NT2/D1 (cell line): ENCODE measurements around the gene PRKAR1A.

ENCODE experiments used
- DNase-seq: peaks from one replicate; pipeline ENCODE4 v3.0.0-alpha.2; 2011; ENCODE audit warnings: low read depth, low spot score
- H3K27me3 ChIP-seq: 2 replicates; pipeline ENCODE4 v1.6.0; 2011; ENCODE audit warnings: mild to moderate bottlenecking; ENCODE audit not compliant: insufficient read length, insufficient read depth
- H3K36me3 ChIP-seq: 2 replicates; pipeline ENCODE4 v1.6.1; 2011; ENCODE audit warnings: mild to moderate bottlenecking, low read length, mixed read lengths; ENCODE audit not compliant: insufficient read depth, insufficient read length
- H3K4me1 ChIP-seq: 2 replicates; pipeline ENCODE4 v1.5.1; 2011; ENCODE audit not compliant: insufficient read depth, insufficient read length
- H3K4me3 ChIP-seq: 2 replicates; pipeline ENCODE4 v1.5.1; 2011; ENCODE audit warnings: low read depth; ENCODE audit not compliant: insufficient read length
- H3K9ac ChIP-seq: 2 replicates; pipeline ENCODE4 v1.6.0; 2011; ENCODE audit warnings: low read depth; ENCODE audit not compliant: insufficient read length
- H3K9me3 ChIP-seq: 2 replicates; pipeline ENCODE4 v1.5.1; 2011; ENCODE audit warnings: mild to moderate bottlenecking, low read length; ENCODE audit not compliant: insufficient read depth
- SUZ12 ChIP-seq: IDR thresholded peaks from 2 replicates; pipeline ENCODE4 v1.6.1; 2011; ENCODE audit not compliant: insufficient read length, insufficient read depth; ENCODE audit errors: extremely low read depth
- YY1 ChIP-seq: IDR thresholded peaks from 2 replicates; pipeline ENCODE4 v1.6.1; 2011; ENCODE audit not compliant: insufficient read length, insufficient read depth
- ZNF274 ChIP-seq: IDR thresholded peaks from 2 replicates; pipeline ENCODE4 v1.6.1; 2011; ENCODE audit warnings: mild to moderate bottlenecking, low read depth, low read length

The PRKAR1A gene

GRCh38 chr17:68556551-68556950, 44.3 kb downstream of the PRKAR1A start:
- Histone ChIP-seq H3K27me3 (no peaks in the 10 kb centered on the region), H3K4me3 (no peak overlapping the region), H3K9me3 (no peaks in the 10 kb centered on the region), H3K4me1 (no peaks in the 10 kb centered on the region), H3K9ac (no peak overlapping the region), H3K36me3 (no peaks in the 10 kb centered on the region)
- no peak for DNase-seq
- no peak for TF ChIP-seq YY1
- TF ChIP-seq SUZ12, result no peak
- TF ChIP-seq ZNF274, result no peak

DNA sequence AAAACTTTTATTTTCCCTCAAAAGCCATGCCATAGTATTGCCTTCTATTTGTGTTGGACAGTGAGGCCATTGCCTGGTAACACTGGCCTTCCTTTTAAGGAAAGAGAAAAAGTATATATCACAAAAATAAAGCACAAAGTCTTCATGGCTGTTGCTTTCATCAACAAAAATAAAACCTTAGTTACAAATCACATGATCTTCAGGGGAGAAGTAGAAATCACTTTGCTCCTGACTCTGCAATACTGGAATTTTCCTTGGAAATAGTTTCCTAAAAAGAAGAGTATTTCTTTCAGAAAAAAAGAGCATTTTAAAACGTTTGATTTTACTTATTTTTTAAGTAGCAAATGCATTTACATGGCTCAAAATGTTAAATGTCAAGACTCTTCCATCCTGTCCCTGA, 47.1 kb downstream of the PRKAR1A start:
- H3K9ac ChIP-seq, result no peak overlapping the region
- no peaks in the 10 kb centered on the region for H3K9me3 ChIP-seq
- H3K4me3 ChIP-seq, result no peak overlapping the region
- no peaks in the 10 kb centered on the region for H3K4me1 ChIP-seq
- no peaks in the 10 kb centered on the region for H3K36me3 ChIP-seq
- no peak for DNase-seq
- TF ChIP-seq YY1, result no peak
- no peak for TF ChIP-seq SUZ12
- no peak for TF ChIP-seq ZNF274
- H3K27me3 ChIP-seq, result no peaks in the 10 kb centered on the region

- TF ChIP-seq SUZ12, result no peak
- no peak for TF ChIP-seq ZNF274
- TF ChIP-seq YY1, result no peak
Observed at GRCh38 chr17:68560966-68561720, 48.9 kb downstream of the PRKAR1A start.

GRCh38 chr17:68562736-68563135, 50.5 kb downstream of the PRKAR1A start:
- no peak overlapping the region for H3K9ac ChIP-seq
- no peaks in the 10 kb centered on the region for H3K4me1 ChIP-seq
- no peak for DNase-seq
- no peak overlapping the region for H3K4me3 ChIP-seq
- TF ChIP-seq ZNF274 (no peak), SUZ12 (no peak), YY1 (no peak)
- H3K27me3 ChIP-seq, result no peaks in the 10 kb centered on the region
- H3K36me3 ChIP-seq, result no peaks in the 10 kb centered on the region
- H3K9me3 ChIP-seq, result no peaks in the 10 kb centered on the region

More at GRCh38 chr17:68560966-68561720, 48.9 kb downstream of the PRKAR1A start:
- H3K4me3 ChIP-seq, result no peak overlapping the region
- no peak overlapping the region for H3K9ac ChIP-seq
- H3K9me3 ChIP-seq, result no peaks in the 10 kb centered on the region
- H3K36me3 ChIP-seq, result no peaks in the 10 kb centered on the region
- no peak for DNase-seq
- H3K4me1 ChIP-seq, result no peaks in the 10 kb centered on the region
- no peaks in the 10 kb centered on the region for H3K27me3 ChIP-seq

DNA sequence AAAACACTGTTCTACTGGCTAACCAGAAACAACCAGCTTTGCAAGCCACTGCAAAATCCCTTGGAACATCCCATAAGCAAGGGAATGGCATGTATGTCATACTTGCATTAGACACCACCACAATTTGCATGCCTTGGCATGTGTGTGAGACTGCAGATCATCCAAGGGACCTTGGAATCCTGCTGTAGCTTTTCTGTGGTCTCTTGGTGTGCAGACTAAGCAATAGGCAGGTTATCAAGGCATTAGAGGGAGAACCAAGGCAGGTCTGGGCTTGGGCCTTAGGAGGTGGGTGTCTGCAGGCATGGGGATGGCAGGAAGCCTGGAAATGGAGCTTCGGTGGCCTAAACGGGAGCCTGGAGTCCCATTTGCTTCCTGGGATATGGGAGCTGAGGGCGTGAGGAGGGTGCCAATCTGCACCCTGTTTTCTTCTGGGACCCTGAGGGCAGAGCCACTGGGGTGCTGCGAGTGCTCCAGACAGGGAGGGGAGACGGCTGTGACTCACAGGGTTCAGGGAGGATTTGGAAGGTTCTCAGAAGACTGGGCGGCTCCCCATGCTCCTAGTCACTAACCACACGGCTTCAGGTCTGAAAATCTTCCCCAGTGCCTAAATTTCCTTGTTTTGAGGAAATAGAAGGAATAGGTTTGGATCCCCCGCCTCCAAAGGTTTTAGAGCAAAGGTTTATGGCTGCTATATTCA, 52.3 kb downstream of the PRKAR1A start:
- Histone ChIP-seq H3K9me3 (no peaks in the 10 kb centered on the region), H3K9ac (no peak overlapping the region), H3K4me1 (no peaks in the 10 kb centered on the region), H3K4me3 (no peak overlapping the region), H3K36me3 (no peaks in the 10 kb centered on the region), H3K27me3 (no peaks in the 10 kb centered on the region)
- TF ChIP-seq ZNF274 (no peak), SUZ12 (no peak)
- no peak for DNase-seq

DNA sequence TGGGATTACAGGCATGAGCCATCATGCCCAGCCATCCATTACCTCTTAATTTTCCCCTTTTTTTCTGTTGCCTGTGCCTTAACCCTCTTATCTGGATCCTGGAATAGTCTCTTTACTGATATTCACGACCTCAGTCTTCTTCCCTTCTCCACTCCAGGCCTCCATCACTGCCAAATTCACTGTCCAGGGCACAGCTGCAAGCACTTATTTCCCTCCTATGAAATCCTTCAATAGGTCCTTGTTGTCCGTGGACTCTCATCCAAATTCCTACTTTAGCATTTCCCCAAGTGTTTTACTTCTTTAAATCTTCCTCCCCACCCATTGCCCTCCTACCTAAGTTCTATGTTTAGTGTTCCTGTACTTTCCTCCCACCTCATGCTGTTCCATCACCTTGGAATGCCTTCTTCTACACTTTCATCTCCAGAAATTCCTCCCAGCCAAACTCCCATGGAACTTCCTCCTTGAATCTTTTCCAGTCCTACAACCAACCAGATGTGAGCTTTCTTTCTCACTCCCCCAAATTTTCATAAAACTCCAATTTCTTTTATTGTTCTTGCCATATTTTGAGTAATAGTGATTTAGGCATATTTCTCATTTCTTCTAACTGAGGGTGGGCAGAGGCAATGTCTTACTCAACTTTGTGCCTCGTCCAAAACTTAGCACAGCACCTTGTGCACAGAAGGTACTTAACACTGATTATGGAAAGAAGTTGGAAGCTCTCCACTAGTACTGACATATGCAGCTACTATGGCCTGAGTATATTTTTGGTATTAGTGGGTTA, 53.6 kb downstream of the PRKAR1A start:
- no peaks in the 10 kb centered on the region for H3K9me3 ChIP-seq
- H3K4me1 ChIP-seq, result no peaks in the 10 kb centered on the region
- TF ChIP-seq ZNF274 (no peak), SUZ12 (no peak), YY1 (no peak)
- no peaks in the 10 kb centered on the region for H3K36me3 ChIP-seq
- no peak overlapping the region for H3K4me3 ChIP-seq
- no peak overlapping the region for H3K9ac ChIP-seq
- no peaks in the 10 kb centered on the region for H3K27me3 ChIP-seq
- no peak for DNase-seq

- DNase-seq, result no peak
- no peak for TF ChIP-seq SUZ12
- TF ChIP-seq YY1, result no peak
- no peak for TF ChIP-seq ZNF274
- Histone ChIP-seq H3K36me3 (no peaks in the 10 kb centered on the region), H3K9ac (no peak overlapping the region), H3K4me1 (no peaks in the 10 kb centered on the region), H3K4me3 (no peak overlapping the region), H3K9me3 (no peaks in the 10 kb centered on the region), H3K27me3 (no peaks in the 10 kb centered on the region)
Observed at GRCh38 chr17:68566442-68566738, 54.2 kb downstream of the PRKAR1A start.
